MM.1S (cell line): ENCODE measurements around the gene TIPIN.
"Not testable (repeated sequence)": the region's sequence is repeated elsewhere in the genome, so short reads cannot be mapped to it uniquely, and the experiment has no call there.

Experiments
- CTCF ChIP-seq: fragments of 300-600 bp; sonication (generic); IDR thresholded peaks from 2 replicates; pipeline ENCODE4 v1.5.1; 2016; ENCODE audit warnings: antibody characterized with exemption, low read length, mixed read lengths
- EZH2 ChIP-seq: fragments of 300-600 bp; sonication (generic); optimal IDR thresholded peaks from 2 replicates; pipeline ENCODE3; 2017; ENCODE audit warnings: low read depth, mild to moderate bottlenecking, antibody characterized with exemption, low read length, mixed read lengths

- not testable (repeated sequence) for TF ChIP-seq CTCF, EZH2
These were observed 36.6 kb upstream of the TIPIN start for GRCh38 chr15:66393037-66393436.
